ENCODE data around the gene NDOR1.

NDOR1 gene

DNA sequence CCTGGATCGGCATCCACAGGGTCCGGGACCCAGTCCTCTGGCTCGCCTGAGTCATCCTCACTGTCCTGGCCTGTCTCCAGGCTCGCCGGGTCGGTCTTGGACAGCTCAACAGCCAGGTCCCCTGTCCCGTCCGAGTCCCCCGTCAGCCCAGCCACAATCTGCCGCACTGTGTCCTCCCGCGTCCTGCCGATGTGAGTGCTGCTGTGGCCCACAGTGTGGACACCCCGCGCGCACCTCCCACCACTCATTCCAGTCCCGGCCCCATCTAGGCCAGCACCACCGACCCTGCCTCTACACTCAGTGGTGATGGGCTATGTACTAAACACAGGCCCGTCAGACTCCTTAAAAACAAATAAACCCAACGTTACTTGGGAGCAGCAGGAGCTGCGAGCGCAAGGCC lies 23.8 kb upstream of the NDOR1 start:
- peaks cover under 1% of the 10 kb centered on the region for H3K27me3 Mint-ChIP-seq (ENCODE audit: low read depth)
- H3K36me3 Mint-ChIP-seq (ENCODE audit: low read depth) = peaks cover 22% of the 10 kb centered on the region
- no peak overlapping the region for H3K4me3 Mint-ChIP-seq
- no peaks in the 10 kb centered on the region for H3K9me3 Mint-ChIP-seq
- no peak overlapping the region for H3K27ac Mint-ChIP-seq
- H3K4me1 Mint-ChIP-seq = peaks cover 2% of the 10 kb centered on the region
- TF ChIP-seq, protein P1, sequence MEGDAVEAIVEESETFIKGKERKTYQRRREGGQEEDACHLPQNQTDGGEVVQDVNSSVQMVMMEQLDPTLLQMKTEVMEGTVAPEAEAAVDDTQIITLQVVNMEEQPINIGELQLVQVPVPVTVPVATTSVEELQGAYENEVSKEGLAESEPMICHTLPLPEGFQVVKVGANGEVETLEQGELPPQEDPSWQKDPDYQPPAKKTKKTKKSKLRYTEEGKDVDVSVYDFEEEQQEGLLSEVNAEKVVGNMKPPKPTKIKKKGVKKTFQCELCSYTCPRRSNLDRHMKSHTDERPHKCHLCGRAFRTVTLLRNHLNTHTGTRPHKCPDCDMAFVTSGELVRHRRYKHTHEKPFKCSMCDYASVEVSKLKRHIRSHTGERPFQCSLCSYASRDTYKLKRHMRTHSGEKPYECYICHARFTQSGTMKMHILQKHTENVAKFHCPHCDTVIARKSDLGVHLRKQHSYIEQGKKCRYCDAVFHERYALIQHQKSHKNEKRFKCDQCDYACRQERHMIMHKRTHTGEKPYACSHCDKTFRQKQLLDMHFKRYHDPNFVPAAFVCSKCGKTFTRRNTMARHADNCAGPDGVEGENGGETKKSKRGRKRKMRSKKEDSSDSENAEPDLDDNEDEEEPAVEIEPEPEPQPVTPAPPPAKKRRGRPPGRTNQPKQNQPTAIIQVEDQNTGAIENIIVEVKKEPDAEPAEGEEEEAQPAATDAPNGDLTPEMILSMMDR (IDR thresholded peaks at IDR 0.05; ENCODE audit: unreplicated experiment in 3 of 3) = no peak

DNA sequence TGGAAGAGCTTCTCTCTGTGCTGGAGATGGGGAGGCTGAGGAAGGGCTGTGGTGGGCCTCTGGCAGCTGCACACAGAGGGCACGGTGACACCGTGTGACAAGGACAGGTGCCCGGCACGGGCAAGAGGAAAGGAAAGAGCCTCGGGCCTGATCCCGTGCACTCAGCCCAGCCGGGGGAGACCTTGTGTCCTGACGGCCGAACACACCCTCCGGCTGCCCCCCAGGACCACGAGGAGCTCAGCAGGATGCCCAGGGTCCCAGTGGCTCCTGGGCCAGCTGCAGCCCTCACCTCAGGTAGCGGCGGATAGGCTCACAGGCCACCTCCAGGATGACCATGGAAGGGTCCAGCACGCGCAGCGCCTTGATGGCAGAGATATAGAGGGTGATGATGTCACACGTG lies 22.7 kb upstream of the NDOR1 start:
- Mint-ChIP-seq H3K4me1 (peaks cover 13% of the 10 kb centered on the region), H3K4me3 (no peak overlapping the region), H3K9me3 (no peaks in the 10 kb centered on the region), H3K27ac (no peak overlapping the region), H3K27me3 (ENCODE audit: low read depth) (no peaks in the 10 kb centered on the region), H3K36me3 (ENCODE audit: low read depth) (peaks cover 14% of the 10 kb centered on the region)
- TF ChIP-seq, protein P1 (IDR thresholded peaks at IDR 0.05; ENCODE audit: unreplicated experiment in 3 of 3) = no peak

DNA sequence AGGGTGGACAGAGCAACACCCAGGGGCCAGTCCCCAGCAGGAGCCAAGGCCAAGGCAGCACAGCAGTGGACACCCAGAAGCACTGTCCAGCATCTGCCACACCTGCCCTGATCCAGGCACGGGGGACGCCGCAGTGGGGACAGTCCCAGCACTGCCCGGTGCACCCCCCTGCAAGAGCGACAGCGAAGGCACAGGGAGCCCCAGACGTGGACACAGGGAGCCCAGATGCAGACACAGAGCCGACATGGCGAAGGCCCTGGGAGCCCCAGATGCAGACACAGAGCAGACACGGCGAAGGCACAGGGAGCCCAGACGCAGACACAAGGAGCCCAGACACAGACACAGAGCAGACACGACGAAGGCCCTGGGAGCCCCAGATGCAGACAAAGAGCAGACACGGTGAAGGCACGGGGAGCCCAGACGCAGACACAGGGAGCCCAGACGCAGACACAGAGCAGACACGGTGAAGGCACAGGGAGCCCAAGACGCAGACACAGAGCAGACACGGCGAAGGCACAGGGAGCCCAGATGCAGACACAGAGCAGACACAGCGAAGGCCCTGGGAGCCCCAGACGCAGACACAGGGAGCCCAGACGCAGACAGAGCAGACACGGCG lies 21.4 kb upstream of the NDOR1 start:
- peak overlapping the region; percentile 46 to 78 (median 71) for H3K4me3 Mint-ChIP-seq
- no peak overlapping the region for H3K27ac Mint-ChIP-seq
- peaks cover 14% of the 10 kb centered on the region for H3K36me3 Mint-ChIP-seq (ENCODE audit: low read depth)
- TF ChIP-seq, protein P1 (IDR thresholded peaks at IDR 0.05; ENCODE audit: unreplicated experiment in 3 of 3) = no peak
- no peaks in the 10 kb centered on the region for H3K9me3 Mint-ChIP-seq
- H3K4me1 Mint-ChIP-seq = peaks cover 17% of the 10 kb centered on the region
- no peaks in the 10 kb centered on the region for H3K27me3 Mint-ChIP-seq (ENCODE audit: low read depth)

DNA sequence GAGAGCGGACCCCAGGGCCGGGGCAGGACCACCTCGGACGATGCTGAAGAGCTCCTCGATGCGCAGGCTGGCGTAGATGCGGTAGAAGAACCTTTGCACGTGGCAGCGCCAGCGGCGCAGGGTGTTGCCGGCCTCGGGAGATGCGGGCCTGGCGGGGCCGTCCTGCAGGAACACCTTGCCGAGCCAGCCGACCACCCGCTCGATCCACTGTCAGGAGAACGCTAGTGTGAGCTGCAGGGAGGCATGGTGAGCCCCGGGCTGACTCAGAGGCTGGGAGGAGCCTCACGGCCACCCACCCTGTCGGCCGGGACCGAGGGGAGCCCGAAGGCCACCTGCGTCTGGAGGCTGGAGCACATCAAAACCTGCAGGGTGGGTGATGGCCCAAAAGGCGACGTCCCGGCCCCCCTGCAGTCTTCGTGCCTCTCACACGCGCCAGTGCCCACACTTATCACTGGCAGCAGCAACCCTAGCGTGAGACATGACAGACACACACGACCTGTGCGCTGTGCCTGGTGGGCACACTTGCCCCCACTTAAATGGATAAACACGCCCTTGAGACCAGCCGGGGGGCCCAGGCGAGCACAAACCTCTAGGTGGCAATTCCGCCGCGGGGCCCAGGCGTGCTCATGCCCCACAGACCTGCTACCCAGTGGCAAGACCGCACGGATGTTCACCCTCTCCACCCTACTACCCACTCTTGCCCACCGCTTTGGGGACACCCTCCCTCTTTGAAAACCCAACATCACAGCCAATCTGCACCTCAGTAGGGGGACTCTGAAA lies 20.4 kb upstream of the NDOR1 start:
- Mint-ChIP-seq H3K27ac (no peak overlapping the region), H3K9me3 (no peaks in the 10 kb centered on the region), H3K4me3 (no peak overlapping the region)

DNA sequence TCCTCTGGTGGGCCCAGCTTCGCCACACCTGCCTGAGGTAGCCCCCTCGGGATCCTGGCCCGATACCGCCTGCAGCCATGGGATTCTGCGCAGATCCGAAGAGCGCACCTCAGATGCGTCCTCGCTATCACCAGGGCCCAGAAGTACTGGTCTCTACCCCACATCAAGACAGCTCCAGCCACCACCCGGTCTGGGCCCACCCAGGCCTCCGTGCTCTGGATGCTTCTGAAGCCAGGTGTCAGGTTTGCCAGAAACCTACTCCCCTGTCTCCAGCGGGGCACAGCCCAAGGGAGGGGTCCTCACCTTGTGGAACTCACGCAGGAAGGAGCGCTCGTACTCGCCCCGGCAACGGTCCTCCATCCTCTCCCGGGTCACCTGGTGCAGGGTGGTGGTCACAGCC lies 19.6 kb upstream of the NDOR1 start:
- TF ChIP-seq, protein P1 (IDR thresholded peaks at IDR 0.05; ENCODE audit: unreplicated experiment in 3 of 3) = no peak
- Mint-ChIP-seq H3K4me3 (peak overlapping the region; percentile 91 to 95 (median 94)), H3K27me3 (ENCODE audit: low read depth) (no peaks in the 10 kb centered on the region), H3K36me3 (ENCODE audit: low read depth) (peaks cover 11% of the 10 kb centered on the region), H3K27ac (no peak overlapping the region), H3K9me3 (no peaks in the 10 kb centered on the region), H3K4me1 (peaks cover 30% of the 10 kb centered on the region)

More for the DNA sequence above, 20.4 kb upstream of the NDOR1 start:
- Mint-ChIP-seq H3K4me1 (peaks cover 24% of the 10 kb centered on the region), H3K27me3 (ENCODE audit: low read depth) (no peaks in the 10 kb centered on the region), H3K36me3 (ENCODE audit: low read depth) (peaks cover 11% of the 10 kb centered on the region)
- TF ChIP-seq, protein P1 (IDR thresholded peaks at IDR 0.05; ENCODE audit: unreplicated experiment in 3 of 3) = no peak
